IMR-90 (cell line): ENCODE data around the gene ABHD2. TPM values are rescaled to one million over a fixed set of nuclear protein-coding genes. Genes with fewer than 3 reads are reported as not detected.

Experiments used
- ATAC-seq: fragments of 200-7000 bp; cut with Tn5 transposase; 2 replicates; pipeline ENCODE4 v1.9.1; 2020; ENCODE audit warnings: low read depth, mild to moderate bottlenecking, moderate library complexity
- BruUV-seq: library from RNA; stranded (reverse); fragments of 400-500 nt; replicated peaks from 2 replicates; lab custom pipeline; 2021; lab: Mats Ljungman, UMichigan
- CTCF ChIA-PET: fragments of 300-600 bp; formaldehyde crosslinking; extraction: SDS; loops from one replicate; lab custom pipeline; 2021; ENCODE audit warnings: antibody characterized with exemption; lab: Yijun Ruan, JAX
- POLR2A ChIA-PET: fragments of 300-600 bp; sonication (Branson Sonifier 250); formaldehyde crosslinking; loops from one replicate; lab custom pipeline; 2022; ENCODE audit warnings: antibody characterized with exemption; ENCODE audit not compliant: unreplicated experiment; lab: Charles Lee
- DNase-seq: peaks from one replicate; pipeline ENCODE4 v3.0.0; 2013
- H2AFZ ChIP-seq: replicated peaks from 2 replicates; pipeline ENCODE3; 2013; ENCODE audit warnings: low read length, mild to moderate bottlenecking; ENCODE audit not compliant: poor library complexity
- H2AK5ac ChIP-seq: 2 replicates; pipeline ENCODE4 v1.6.1; 2013; ENCODE audit warnings: low read depth, low read length, inconsistent platforms
- H2AK9ac ChIP-seq: replicated peaks from 2 replicates; pipeline ENCODE3; 2013; ENCODE audit warnings: mild to moderate bottlenecking, low read depth, low read length, moderate library complexity; ENCODE audit not compliant: poor library complexity
- H2BK120ac ChIP-seq: 2 replicates; pipeline ENCODE4 v1.6.1; 2013; ENCODE audit warnings: low read depth, low read length, inconsistent platforms
- H2BK15ac ChIP-seq: 3 replicates; pipeline ENCODE4 v1.6.1; 2013; ENCODE audit warnings: low read depth, low read length, inconsistent platforms
- H2BK20ac ChIP-seq: 2 replicates; pipeline ENCODE4 v1.6.1; 2013; ENCODE audit warnings: low read depth, mild to moderate bottlenecking, inconsistent platforms, low read length, moderate library complexity
- H2BK5ac ChIP-seq: 2 replicates; pipeline ENCODE4 v1.6.1; 2013; ENCODE audit warnings: mild to moderate bottlenecking, low read depth, low read length, inconsistent platforms; ENCODE audit not compliant: poor library complexity, severe bottlenecking
- H3K14ac ChIP-seq: replicated peaks from 2 replicates; pipeline ENCODE4 v1.6.1; 2013; ENCODE audit warnings: low read depth, low read length, inconsistent platforms
- H3K18ac ChIP-seq: 2 replicates; pipeline ENCODE4 v1.6.1; 2013; ENCODE audit warnings: low read depth, low read length, control low read depth
- H3K23ac ChIP-seq: 2 replicates; pipeline ENCODE4 v1.6.1; 2013; ENCODE audit warnings: low read depth, low read length, inconsistent platforms
- H3K27ac ChIP-seq: 2 replicates; pipeline ENCODE4 v1.5.1; 2013; ENCODE audit warnings: mild to moderate bottlenecking, control low read depth, low read length; ENCODE audit not compliant: insufficient read depth
- H3K27me3 ChIP-seq: 2 replicates; pipeline ENCODE4 v1.6.1; 2013; ENCODE audit warnings: low read length; ENCODE audit not compliant: control insufficient read depth, insufficient read depth
- H3K36me3 ChIP-seq: 2 replicates; pipeline ENCODE4 v1.6.1; 2013; ENCODE audit warnings: low read length, mixed read lengths; ENCODE audit not compliant: control insufficient read depth, insufficient read depth
- H3K4ac ChIP-seq: 2 replicates; pipeline ENCODE4 v1.6.1; 2013; ENCODE audit warnings: low read depth, low read length, inconsistent platforms
- H3K4me1 ChIP-seq: 2 replicates; pipeline ENCODE4 v1.6.1; 2013; ENCODE audit warnings: low read length, mixed read lengths; ENCODE audit not compliant: control insufficient read depth, insufficient read depth
- H3K4me2 ChIP-seq: 2 replicates; pipeline ENCODE4 v1.6.1; 2013; ENCODE audit warnings: low read depth, mild to moderate bottlenecking, control low read depth, low read length, moderate library complexity
- H3K4me3 ChIP-seq: 2 replicates; pipeline ENCODE4 v1.5.1; 2013; ENCODE audit warnings: low read depth, mild to moderate bottlenecking, control low read depth, low read length, moderate library complexity; ENCODE audit not compliant: insufficient read depth
- H3K56ac ChIP-seq: 2 replicates; pipeline ENCODE4 v1.6.1; 2013; ENCODE audit warnings: low read length, inconsistent platforms; ENCODE audit not compliant: insufficient read depth; ENCODE audit errors: extremely low read depth
- H3K79me1 ChIP-seq, 2 experiments: 2 replicates each; pipeline ENCODE4 v1.6.1; 2013; ENCODE audit warnings: low read length in 2 of 2, inconsistent platforms in 1 of 2, low read depth in 1 of 2
- H3K9ac ChIP-seq: 2 replicates; pipeline ENCODE4 v1.6.1; 2013; ENCODE audit warnings: low read depth, low read length, control low read depth
- H3K9me1 ChIP-seq: 2 replicates; pipeline ENCODE4 v1.6.1; 2013; ENCODE audit warnings: low read length, inconsistent platforms; ENCODE audit not compliant: insufficient read depth
- H3K9me3 ChIP-seq: 2 replicates; pipeline ENCODE4 v1.6.1; 2013; ENCODE audit warnings: low read length; ENCODE audit not compliant: control insufficient read depth, insufficient read depth
- H4K20me1 ChIP-seq: 2 replicates; pipeline ENCODE4 v1.6.1; 2013; ENCODE audit warnings: low read length, inconsistent platforms; ENCODE audit not compliant: insufficient read depth
- H4K5ac ChIP-seq: 2 replicates; pipeline ENCODE4 v1.6.1; 2013; ENCODE audit warnings: mild to moderate bottlenecking, low read depth, low read length, control low read depth
- H4K8ac ChIP-seq, 2 experiments: 2 replicates each; pipeline ENCODE4 v1.6.1; 2013; ENCODE audit warnings: low read depth in 2 of 2, low read length in 2 of 2, control low read depth in 1 of 2, inconsistent platforms in 1 of 2
- H4K91ac ChIP-seq: 2 replicates; pipeline ENCODE4 v1.6.1; 2013; ENCODE audit warnings: low read depth, low read length, inconsistent platforms; ENCODE audit not compliant: insufficient read depth
- BHLHE40 ChIP-seq: fragments of 150-350 bp; IDR thresholded peaks from 2 replicates; pipeline ENCODE4 v1.6.1; 2016; ENCODE audit warnings: mild to moderate bottlenecking, low read depth, low read length
- CEBPB ChIP-seq: IDR thresholded peaks from 2 replicates; pipeline ENCODE4 v1.6.1; 2012; ENCODE audit warnings: low read depth, low read length, improper control_type of control experiment
- CTCF ChIP-seq: conservative IDR thresholded peaks from 2 replicates; pipeline ENCODE4 v1.5.1; 2012; ENCODE audit warnings: mild to moderate bottlenecking, low read depth, low read length, improper control_type of control experiment
- ELK1 ChIP-seq: fragments of 150-350 bp; IDR thresholded peaks from 2 replicates; pipeline ENCODE4 v1.6.1; 2016; ENCODE audit warnings: low read depth, mild to moderate bottlenecking, low read length, moderate library complexity, borderline replicate concordance
- FOS ChIP-seq: fragments of 150-350 bp; IDR thresholded peaks from 2 replicates; pipeline ENCODE4 v1.6.1; 2016; ENCODE audit warnings: low read depth, low read length
- MAFK ChIP-seq: IDR thresholded peaks from 2 replicates; pipeline ENCODE4 v1.6.1; 2012; ENCODE audit warnings: low read depth, low read length, improper control_type of control experiment
- MAZ ChIP-seq: IDR thresholded peaks from 2 replicates; pipeline ENCODE4 v1.6.1; 2012; ENCODE audit warnings: low read depth, mild to moderate bottlenecking, low read length, improper control_type of control experiment, moderate library complexity, borderline replicate concordance
- MXI1 ChIP-seq: IDR thresholded peaks from 2 replicates; pipeline ENCODE4 v1.6.1; 2012; ENCODE audit warnings: low read depth, mild to moderate bottlenecking, low read length, moderate library complexity, borderline replicate concordance
- NFE2L2 ChIP-seq: fragments of 150-350 bp; IDR thresholded peaks from 2 replicates; pipeline ENCODE4 v1.6.1; 2016; ENCODE audit warnings: low read depth, mild to moderate bottlenecking, low read length
- POLR2A ChIP-seq: IDR thresholded peaks from 2 replicates; pipeline ENCODE4 v1.6.1; 2012; ENCODE audit warnings: mild to moderate bottlenecking, low read depth, low read length
- RAD21 ChIP-seq: IDR thresholded peaks from 2 replicates; pipeline ENCODE4 v1.6.1; 2012; ENCODE audit warnings: low read length, improper control_type of control experiment
- RCOR1 ChIP-seq: IDR thresholded peaks from 2 replicates; pipeline ENCODE4 v1.6.1; 2012; ENCODE audit warnings: mild to moderate bottlenecking, low read length, improper control_type of control experiment; ENCODE audit not compliant: insufficient replicate concordance
- WGBS, 2 experiments: methylation state at CpG; one replicate each; pipeline versions ENCODE4 v1.1.5 to v1.1.7; 2013; ENCODE audit warnings: missing lambda C conversion rate in 2 of 2; ENCODE audit not compliant: insufficient read length in 1 of 2; ENCODE audit errors: extremely low coverage in 2 of 2; 5-methylcytosine and 5-hydroxymethylcytosine counted together
- dilution Hi-C: fragments of 300-500 bp; cut with HindIII; formaldehyde crosslinking; loops from one replicate; pipeline ENCODE4 v1.14.3; 2018; ENCODE audit warnings: low sequenced_read_pairs; ENCODE audit not compliant: unreplicated experiment
- in situ Hi-C: fragments of 300-500 bp; cut with MboI; formaldehyde crosslinking; loops from 3 replicates; pipeline ENCODE4 v1.14.3; 2019; ENCODE audit warnings: low sequenced_read_pairs, inconsistent platforms, mixed read lengths
- intact Hi-C: fragments of 100-400 bp; cut with micrococcal nuclease; formaldehyde crosslinking; loops from 2 replicates; pipeline ENCODE4 v1.10.0; 2022
- polyA plus RNA-seq, 3 experiments: library from polyadenylated mRNA; depleted of rRNA; stranded (reverse); fragments of >200 nt; gene quantifications; 2 replicates each; pipeline ENCODE4 v1.2.3, GENCODE V29; 2012; ENCODE audit warnings: low replicate concordance in 1 of 3
- total RNA-seq: library from RNA; depleted of rRNA; stranded (reverse); fragments of >200 nt; gene quantifications from 2 replicates; pipeline ENCODE4 v1.2.3, GENCODE V29; 2012

ABHD2 gene
- total and polyA plus RNA-seq, 2 of the 4 experiments (the other 2 are of a cell fraction) = 31.2 to 62.9 TPM

GRCh38 chr15:89226359-89227221, 138.3 kb downstream of the ABHD2 start:
- 65% methylated on average over 6 of the region's 14 CpGs; no CpG with 5 or more reads in 1 of the 2 experiments for WGBS, 2 experiments
- CTCF ChIA-PET = no interaction called here
- no TSS peak for BruUV-seq

More at GRCh38 chr15:89226359-89227221, 138.3 kb downstream of the ABHD2 start:
- no peaks in the 10 kb centered on the region for H3K36me3 ChIP-seq
- in situ Hi-C loops = no loop called here
- H3K9me1 ChIP-seq = no peaks in the 10 kb centered on the region
- H4K20me1 ChIP-seq = no peaks in the 10 kb centered on the region
- H3K79me1 ChIP-seq = no peaks in the 10 kb centered on the region
- no peak overlapping the region for H2BK15ac ChIP-seq
- POLR2A ChIA-PET = no interaction called here
- H2BK20ac ChIP-seq = no peak overlapping the region
- no peak for ATAC-seq
- no peaks in the 10 kb centered on the region for H3K9me3 ChIP-seq
- dilution Hi-C loops = no loop called here
- no peak overlapping the region for H3K18ac ChIP-seq
- no peak overlapping the region for H2BK5ac ChIP-seq
- H2AK5ac ChIP-seq = no peak overlapping the region
- intact Hi-C loops = no loop called here
- H3K27ac ChIP-seq = no peak overlapping the region
- no peak overlapping the region for H3K4me3 ChIP-seq
- TF ChIP-seq POLR2A (no peak), MAZ (no peak), MXI1 (no peak), CTCF (no peak), MAFK (no peak), RCOR1 (no peak), CEBPB (no peak), NFE2L2 (no peak), RAD21 (no peak), FOS (no peak), ELK1 (no peak), BHLHE40 (no peak)
- no peak overlapping the region for H4K91ac ChIP-seq
- no peak overlapping the region for H3K14ac ChIP-seq
- DNase-seq = no peak
- H4K8ac ChIP-seq = no peak overlapping the region
- H3K4ac ChIP-seq = no peak overlapping the region
- no peak overlapping the region for H3K23ac ChIP-seq
- H3K4me1 ChIP-seq = peaks cover 6% of the 10 kb centered on the region; the same call in 1 of the 2 replicates
- no peak overlapping the region for H3K9ac ChIP-seq
- H4K5ac ChIP-seq = no peak overlapping the region
- H2AFZ ChIP-seq = no peak overlapping the region
- H3K56ac ChIP-seq = no peak overlapping the region
- no peaks in the 10 kb centered on the region for H3K27me3 ChIP-seq
- H2AK9ac ChIP-seq = no peak overlapping the region
- no peak overlapping the region for H3K4me2 ChIP-seq
- H2BK120ac ChIP-seq = no peak overlapping the region
